Peyer's patch (tissue), 4 donors: Measurements from ENCODE around the gene SSRP1.

Experiments used
- POLR2A ChIP-seq, 2 donors: fragments of 450-650 bp; IDR thresholded peaks; one replicate each; pipeline ENCODE4 v1.5.1; 2017; ENCODE audit warnings: antibody characterized with exemption in 2 of 2, mild to moderate bottlenecking in 2 of 2, moderate library complexity in 2 of 2
- TF ChIP-seq, protein P1 (sequence below), 6 experiments: fragments of 450-650 bp in 4 of 6; fragments of 200-600 bp in 2 of 6; sonication (generic) in 1 of 6; IDR thresholded peaks; one replicate each; pipeline ENCODE4 v1.5.1; 2017 to 2019; ENCODE audit warnings: antibody characterized with exemption in 6 of 6, mild to moderate bottlenecking in 3 of 6, moderate library complexity in 1 of 6

GRCh38 chr11:57324154-57324885 is 11.4 kb downstream of the SSRP1 start:
- TF ChIP-seq, protein P1, sequence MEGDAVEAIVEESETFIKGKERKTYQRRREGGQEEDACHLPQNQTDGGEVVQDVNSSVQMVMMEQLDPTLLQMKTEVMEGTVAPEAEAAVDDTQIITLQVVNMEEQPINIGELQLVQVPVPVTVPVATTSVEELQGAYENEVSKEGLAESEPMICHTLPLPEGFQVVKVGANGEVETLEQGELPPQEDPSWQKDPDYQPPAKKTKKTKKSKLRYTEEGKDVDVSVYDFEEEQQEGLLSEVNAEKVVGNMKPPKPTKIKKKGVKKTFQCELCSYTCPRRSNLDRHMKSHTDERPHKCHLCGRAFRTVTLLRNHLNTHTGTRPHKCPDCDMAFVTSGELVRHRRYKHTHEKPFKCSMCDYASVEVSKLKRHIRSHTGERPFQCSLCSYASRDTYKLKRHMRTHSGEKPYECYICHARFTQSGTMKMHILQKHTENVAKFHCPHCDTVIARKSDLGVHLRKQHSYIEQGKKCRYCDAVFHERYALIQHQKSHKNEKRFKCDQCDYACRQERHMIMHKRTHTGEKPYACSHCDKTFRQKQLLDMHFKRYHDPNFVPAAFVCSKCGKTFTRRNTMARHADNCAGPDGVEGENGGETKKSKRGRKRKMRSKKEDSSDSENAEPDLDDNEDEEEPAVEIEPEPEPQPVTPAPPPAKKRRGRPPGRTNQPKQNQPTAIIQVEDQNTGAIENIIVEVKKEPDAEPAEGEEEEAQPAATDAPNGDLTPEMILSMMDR (IDR thresholded peaks at IDR 0.05) = no peak
- no peak for TF ChIP-seq POLR2A (IDR thresholded peaks at IDR 0.05)
